Aorta (tissue), 5 donors: ENCODE measurements around the gene ISM2. TPM values are rescaled to one million over a fixed set of nuclear protein-coding genes. Genes with fewer than 3 reads are reported as not detected.
A peak's percentile ranks its signal among the peaks of the same experiment; 100 is the strongest.
"Not testable (repeated sequence)": the region's sequence is repeated elsewhere in the genome, so short reads cannot be mapped to it uniquely, and the experiment has no call there.

Source experiments
- ATAC-seq: fragments of 200-7000 bp; cut with Tn5 transposase; one replicate; pipeline ENCODE4 v1.9.1; 2022; ENCODE audit warnings: moderate library complexity; ENCODE audit not compliant: low FRiP score
- DNase-seq, 2 donors: peaks; one replicate each; pipeline ENCODE4 v3.0.0-alpha.2; 2020
- H3K27ac ChIP-seq, 2 donors: one replicate each; pipeline ENCODE4 v1.5.1; 2013; ENCODE audit warnings: low read length in 2 of 2, mild to moderate bottlenecking in 2 of 2, moderate library complexity in 2 of 2, control low read depth in 1 of 2, inconsistent platforms in 1 of 2, low read depth in 1 of 2
- H3K27me3 ChIP-seq, 2 donors: one replicate each; pipeline ENCODE4 v1.6.1; 2013; ENCODE audit warnings: control low read depth in 1 of 2, low read length in 1 of 2, mild to moderate bottlenecking in 1 of 2, moderate library complexity in 1 of 2; ENCODE audit not compliant: insufficient read depth in 2 of 2, control insufficient read depth in 1 of 2
- H3K36me3 ChIP-seq, 2 donors: one replicate each; pipeline ENCODE4 v1.6.1; 2013; ENCODE audit warnings: control low read depth in 1 of 2, low read length in 1 of 2, mild to moderate bottlenecking in 1 of 2; ENCODE audit not compliant: insufficient read depth in 2 of 2, control insufficient read depth in 1 of 2
- H3K4me1 ChIP-seq, 2 donors: one replicate each; pipeline ENCODE4 v1.6.1; 2013; ENCODE audit warnings: low read length in 2 of 2, control low read depth in 1 of 2, mild to moderate bottlenecking in 1 of 2, moderate library complexity in 1 of 2; ENCODE audit not compliant: insufficient read depth in 2 of 2, control insufficient read depth in 1 of 2
- H3K4me3 ChIP-seq, 2 donors: one replicate each; pipeline ENCODE4 v1.5.1; 2013; ENCODE audit warnings: low read length in 2 of 2, control low read depth in 1 of 2, mild to moderate bottlenecking in 1 of 2
- H3K9me3 ChIP-seq: one replicate; pipeline ENCODE4 v1.6.1; 2013; ENCODE audit warnings: mild to moderate bottlenecking, low read length; ENCODE audit not compliant: control insufficient read depth
- WGBS, 2 donors: extraction: QIAGEN DNeasy Blood & Tissue Kit; methylation state at CpG; one replicate each; pipeline ENCODE4 v1.1.7; 2013; 5-methylcytosine and 5-hydroxymethylcytosine counted together
- intact Hi-C, 2 donors: fragments of 100-400 bp; cut with DNase I; formaldehyde crosslinking; loops; one replicate each; pipeline versions ENCODE4 v1.14.2 to v1.15.0; 2022
- long read RNA-seq, 2 donors: library from polyadenylated mRNA; unstranded; transcript quantifications; one replicate each; pipeline ENCODE4 v2.0.0, GENCODE V29; 2020 to 2021
- polyA plus RNA-seq, 2 donors: library from polyadenylated mRNA; stranded (reverse); fragments of 200-250 nt; gene quantifications; one replicate each; pipeline ENCODE4 v1.2.3, GENCODE V29; 2013
- total RNA-seq, 2 donors: library from RNA; stranded (reverse); fragmentation: NEBNext Ultra II Directional; extraction: Animal tissue kit (Norgen Biotek cat#: 25700); gene quantifications; one replicate each; pipeline ENCODE4 v1.2.1, GENCODE V29; 2021
- donor health status: healthy with polysubstance abuse.
- donor health status: Bipolar disorder and iron deficiency.
- donor health status: DM: no; HTN: no; CAD: no.
- donor health status: DM: no; HTN: no; CAD: no.
- donor health status: DM: yes; HTN: yes; CAD: no.

ISM2 gene
- total RNA-seq = under 1 TPM in 1 of 2 donors, not detected in 1; 0.39 TPM
- polyA plus RNA-seq = not detected
- long read RNA-seq, donor 1 = 0 reads
- long read RNA-seq, donor 2 = 0 reads

DNA sequence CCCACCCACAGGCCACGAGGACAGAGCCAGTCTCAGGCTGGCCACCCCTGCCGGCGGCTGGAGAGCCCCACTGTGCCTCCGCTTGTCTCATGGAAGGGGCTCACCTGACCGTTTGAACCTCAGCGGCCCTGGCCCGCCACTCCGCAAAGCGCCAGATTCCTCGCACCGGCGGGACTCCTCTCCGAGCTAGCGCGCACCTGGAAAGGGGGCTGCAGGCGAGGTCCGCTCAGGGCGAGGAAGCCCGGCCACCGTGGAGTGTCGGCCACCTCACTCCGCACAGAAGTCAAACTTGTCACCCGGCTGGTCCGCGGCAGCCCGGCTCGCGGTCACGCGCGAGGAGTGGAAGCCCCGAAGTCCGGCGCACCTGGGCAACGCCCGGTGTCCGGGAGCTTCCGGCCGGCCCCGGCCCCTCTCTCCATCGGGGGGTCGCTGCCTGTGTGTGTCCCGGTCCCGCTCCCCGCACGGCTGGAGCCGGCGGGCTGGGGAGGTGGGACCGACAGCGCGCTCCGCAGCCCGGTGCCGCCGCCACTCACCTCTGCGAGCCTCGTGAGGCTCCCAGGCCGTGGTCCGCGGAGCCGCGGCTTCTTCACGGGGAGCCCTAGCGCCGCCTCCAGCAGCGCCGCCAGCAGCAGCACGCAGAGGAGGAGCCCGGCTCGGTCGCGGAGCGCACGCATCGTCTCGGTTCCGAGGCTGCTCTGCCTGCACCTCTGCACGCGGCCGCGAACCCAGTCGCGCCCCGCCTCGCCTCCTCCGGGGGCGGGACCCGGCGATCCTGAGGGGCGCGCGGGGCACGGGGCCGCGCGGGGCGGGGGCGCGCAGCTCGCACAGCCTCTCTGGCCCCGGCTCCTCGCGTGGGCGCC, at the start of gene ISM2:
TSS of gene ISM2 (minus strand) at position 697 of the 860 bp plus-strand sequence. CDS start at position 674, 23 bp downstream.
- no peak for DNase-seq
- peak; percentile 66 for ATAC-seq
- Histone ChIP-seq H3K36me3 (no peaks in the 10 kb centered on the region), H3K4me3 (peak within 1 kb of the TSS; percentile 30 to 44), H3K4me1 (no peaks in the 10 kb centered on the region), H3K27me3 (no peaks in the 10 kb centered on the region), H3K27ac (no peak within 1 kb of the TSS), H3K9me3 (no peaks in the 10 kb centered on the region)
- intact Hi-C loops = no loop called here
- WGBS, 2 donors = 2 to 3% methylated on average over 77 to 104 of the region's 104 CpGs

GRCh38 chr14:77547512-77548180, 49.0 kb upstream of the ISM2 start:
- 91 to 92% methylated on average over 8 of the region's 8 CpGs for WGBS, 2 donors
- Histone ChIP-seq H3K9me3 (no peaks in the 10 kb centered on the region), H3K4me1 (peaks cover 3% of the 10 kb centered on the region in 2 donors), H3K27ac (no peak overlapping the region), H3K36me3 (no peaks in the 10 kb centered on the region), H3K27me3 (no peaks in the 10 kb centered on the region), H3K4me3 (no peak overlapping the region)
- intact Hi-C loops = loop anchor here in 1 of 2 donors (5.0 kb wide), 1 partner anchor 90 kb away; the partner anchor contains the start of genes AHSA1 and VIPAS39
- no peak for DNase-seq
- ATAC-seq = no peak

- WGBS, 2 donors = 94 to 96% methylated on average over 11 of the region's 11 CpGs
- not testable (repeated sequence) for H3K27me3 ChIP-seq, H3K4me3 ChIP-seq, H3K4me1 ChIP-seq, H3K9me3 ChIP-seq, DNase-seq, ATAC-seq, H3K36me3 ChIP-seq, H3K27ac ChIP-seq
- intact Hi-C loops = loop anchor here in 1 of 2 donors (5.0 kb wide), 1 partner anchor 88 kb away; the partner anchor contains the start of genes AHSA1 and VIPAS39
Observed at GRCh38 chr14:77545171-77545570, 46.6 kb upstream of the ISM2 start.

- DNase-seq = no peak
- Histone ChIP-seq H3K4me3 (no peak overlapping the region), H3K9me3 (no peaks in the 10 kb centered on the region), H3K4me1 (peaks cover 3 to 5% of the 10 kb centered on the region in 2 donors), H3K27me3 (no peaks in the 10 kb centered on the region), H3K36me3 (no peaks in the 10 kb centered on the region), H3K27ac (no peak overlapping the region)
- 94 to 97% methylated on average over 2 of the region's 2 CpGs for WGBS, 2 donors
- ATAC-seq = no peak
- intact Hi-C loops = no loop called here
Observed at GRCh38 chr14:77544571-77544970, 46.0 kb upstream of the ISM2 start.

GRCh38 chr14:77543637-77544334, 45.2 kb upstream of the ISM2 start:
- Histone ChIP-seq H3K4me1 (peaks cover 3 to 5% of the 10 kb centered on the region in 2 donors), H3K4me3 (no peak overlapping the region), H3K36me3 (no peaks in the 10 kb centered on the region), H3K27me3 (no peaks in the 10 kb centered on the region), H3K9me3 (no peaks in the 10 kb centered on the region), H3K27ac (peak overlapping the region; percentile 23 to 49)
- intact Hi-C loops = loop anchor here in 1 of 2 donors (1.0 kb wide), 1 partner anchor 17 kb away; no protein-coding TSS in a partner anchor
- DNase-seq = no peak
- no peak for ATAC-seq
- 73 to 76% methylated on average over 3 of the region's 3 CpGs for WGBS, 2 donors

DNA sequence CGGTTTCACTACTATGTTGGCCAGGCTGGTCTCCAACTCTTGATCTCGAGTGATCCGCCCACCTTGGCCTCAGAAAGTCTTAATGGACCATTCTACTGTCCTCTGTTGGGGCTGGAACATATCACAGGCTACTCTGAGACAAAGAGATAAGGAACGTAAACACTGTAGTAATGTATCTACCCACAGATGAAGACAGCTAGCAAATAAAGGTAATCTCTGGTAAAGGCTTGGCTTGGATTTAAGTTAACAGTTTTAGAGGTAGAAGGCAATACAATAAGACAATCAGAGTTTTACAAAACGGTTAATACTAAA, 44.6 kb upstream of the ISM2 start:
- H3K4me1 ChIP-seq = peaks cover 3 to 5% of the 10 kb centered on the region in 2 donors
- no peak for DNase-seq
- intact Hi-C loops = loop anchor here in 1 of 2 donors (1.0 kb wide), 1 partner anchor 17 kb away; no protein-coding TSS in a partner anchor
- H3K36me3 ChIP-seq = no peaks in the 10 kb centered on the region
- 65 to 68% methylated on average over 5 of the region's 5 CpGs for WGBS, 2 donors
- H3K27me3 ChIP-seq = no peaks in the 10 kb centered on the region
- H3K4me3 ChIP-seq = no peak overlapping the region
- no peak overlapping the region for H3K27ac ChIP-seq
- H3K9me3 ChIP-seq = no peaks in the 10 kb centered on the region
- ATAC-seq = no peak

- DNase-seq = no peak
- intact Hi-C loops = loop anchor here in 1 of 2 donors (1.0 kb wide), 1 partner anchor 18 kb away; no protein-coding TSS in a partner anchor
- H3K9me3 ChIP-seq = no peaks in the 10 kb centered on the region
- no peaks in the 10 kb centered on the region for H3K36me3 ChIP-seq
- H3K4me3 ChIP-seq = no peak overlapping the region
- ATAC-seq = peak; percentile 50
- peak overlapping the region in 1 of 2 donors; percentile 56 for H3K27ac ChIP-seq
- peaks cover 3 to 5% of the 10 kb centered on the region in 2 donors for H3K4me1 ChIP-seq
- WGBS, 2 donors = 33 to 34% methylated on average over 11 of the region's 11 CpGs
- no peaks in the 10 kb centered on the region for H3K27me3 ChIP-seq
Observed at GRCh38 chr14:77542421-77543239, 44.0 kb upstream of the ISM2 start.

- no peaks in the 10 kb centered on the region for H3K9me3 ChIP-seq
- H3K27me3 ChIP-seq = no peaks in the 10 kb centered on the region
- WGBS, 2 donors = 50 to 55% methylated on average over 4 of the region's 4 CpGs
- H3K4me3 ChIP-seq = no peak overlapping the region
- H3K27ac ChIP-seq = no peak overlapping the region
- peaks cover 3 to 5% of the 10 kb centered on the region in 2 donors for H3K4me1 ChIP-seq
- DNase-seq = no peak
- intact Hi-C loops = no loop called here
- no peak for ATAC-seq
- no peaks in the 10 kb centered on the region for H3K36me3 ChIP-seq
Observed at GRCh38 chr14:77541905-77542304, 43.3 kb upstream of the ISM2 start.
